ENCODE results near the gene MZF1. TPM values are rescaled to one million over a fixed set of nuclear protein-coding genes. Genes with fewer than 3 reads are reported as not detected.

Gene MZF1
- total RNA-seq, 1 experiment from 2014 or later, result 17.4 TPM

GRCh38 chr19:58513694-58514563 is 59.2 kb downstream of the MZF1 start:
- DNase-seq (ENCODE audit: low spot score), result no peak

GRCh38 chr19:58513213-58513693 is 59.9 kb downstream of the MZF1 start:
- DNase-seq (ENCODE audit: low spot score), result no peak

Other genes with a start within 250 kb of the MZF1 start
- 4.0 and 4.1 TPM in 2 replicates for gene ZSCAN22, start 246.3 kb downstream of the MZF1 start, total RNA-seq (2014; rRNA removed; shearing (Covaris generic))
- 10.7 and 47.6 TPM in 2 replicates for gene A1BG, start 219.8 kb downstream of the MZF1 start, total RNA-seq (2014; rRNA removed; shearing (Covaris generic))
- gene ZNF497, start 210.6 kb downstream of the MZF1 start, total RNA-seq (2014; rRNA removed; shearing (Covaris generic)), result 1.7 and 2.4 TPM in 2 replicates
- 3.7 and 5.7 TPM in 2 replicates for gene ZNF837, start 192.3 kb downstream of the MZF1 start, total RNA-seq (2014; rRNA removed; shearing (Covaris generic))
- 2,652 and 2,662 TPM in 2 replicates for gene RPS5, start 186.1 kb downstream of the MZF1 start, total RNA-seq (2014; rRNA removed; shearing (Covaris generic))
- not detected in 2 replicates for gene RNF225, start 177.7 kb downstream of the MZF1 start, total RNA-seq (2014; rRNA removed; shearing (Covaris generic))
- gene ZNF584, start 164.7 kb downstream of the MZF1 start, total RNA-seq (2014; rRNA removed; shearing (Covaris generic)), result 31.5 and 42.1 TPM in 2 replicates
- 0.03 and 0.19 TPM in 2 replicates for gene ZNF132, start 133.2 kb downstream of the MZF1 start, total RNA-seq (2014; rRNA removed; shearing (Covaris generic))
- gene ZNF324B, start 121.7 kb downstream of the MZF1 start, total RNA-seq (2014; rRNA removed; shearing (Covaris generic)), result 9.9 and 12.1 TPM in 2 replicates
- 18.4 and 21.5 TPM in 2 replicates for gene ZNF324, start 106.3 kb downstream of the MZF1 start, total RNA-seq (2014; rRNA removed; shearing (Covaris generic))
- gene ZNF446, start 97.0 kb downstream of the MZF1 start, total RNA-seq (2014; rRNA removed; shearing (Covaris generic)), result 17.1 and 18.8 TPM in 2 replicates
- 2.8 and 6.6 TPM in 2 replicates for gene SLC27A5, start 61.3 kb downstream of the MZF1 start, total RNA-seq (2014; rRNA removed; shearing (Covaris generic))
- 9.0 and 11.9 TPM in 2 replicates for gene ZBTB45, start 53.5 kb downstream of the MZF1 start, total RNA-seq (2014; rRNA removed; shearing (Covaris generic))
- gene TRIM28, start 29.3 kb downstream of the MZF1 start, total RNA-seq (2014; rRNA removed; shearing (Covaris generic)), result 545 and 619 TPM in 2 replicates
- gene CHMP2A, start 18.2 kb downstream of the MZF1 start, total RNA-seq (2014; rRNA removed; shearing (Covaris generic)), result 32.1 and 48.2 TPM in 2 replicates
- gene UBE2M, start 14.7 kb downstream of the MZF1 start, total RNA-seq (2014; rRNA removed; shearing (Covaris generic)), result 141 and 145 TPM in 2 replicates